ES-I3 (cell line): ENCODE measurements around the gene MAPRE3.
A peak's percentile ranks its signal among the peaks of the same experiment; 100 is the strongest.
"Not testable (repeated sequence)": the region's sequence is repeated elsewhere in the genome, so short reads cannot be mapped to it uniquely, and the experiment has no call there.

Experiments
- H3K36me3 ChIP-seq: 2 replicates; pipeline ENCODE4 v1.6.1; 2013; ENCODE audit warnings: mild to moderate bottlenecking, low read length, control low read depth, moderate library complexity; ENCODE audit not compliant: insufficient read depth
- H3K4me1 ChIP-seq: 2 replicates; pipeline ENCODE4 v1.6.1; 2013; ENCODE audit warnings: mild to moderate bottlenecking, control low read depth, low read length; ENCODE audit not compliant: insufficient read depth
- H3K9ac ChIP-seq: 2 replicates; pipeline ENCODE4 v1.6.1; 2013; ENCODE audit warnings: low read depth, mild to moderate bottlenecking, low read length, moderate library complexity
- H3K9me3 ChIP-seq: 2 replicates; pipeline ENCODE4 v1.6.1; 2013; ENCODE audit warnings: mild to moderate bottlenecking, low read length, moderate library complexity; ENCODE audit not compliant: control insufficient read depth, insufficient read depth

Gene MAPRE3

GRCh38 chr2:26970244-26970927 lies at the start of gene MAPRE3:
Gene MAPRE3 (plus strand): TSS chr2:26970637. CDS start chr2:27022219, 51,582 bp downstream.
- Histone ChIP-seq H3K36me3 (no peaks in the 10 kb centered on the region), H3K9ac (peak within 1 kb of the TSS; percentile 55; the same call in 1 of the 2 replicates), H3K4me1 (peaks cover 5% of the 10 kb centered on the region; the same call in 1 of the 2 replicates), H3K9me3 (no peaks in the 10 kb centered on the region)

GRCh38 chr2:26921323-26921722 lies 49.1 kb upstream of the MAPRE3 start:
- Histone ChIP-seq H3K36me3 (no peaks in the 10 kb centered on the region), H3K9ac (no peak overlapping the region), H3K9me3 (no peaks in the 10 kb centered on the region), H3K4me1 (peaks cover 12% of the 10 kb centered on the region)

- Histone ChIP-seq H3K9me3 (no peaks in the 10 kb centered on the region), H3K9ac (no peak overlapping the region), H3K36me3 (no peaks in the 10 kb centered on the region), H3K4me1 (peaks cover 12% of the 10 kb centered on the region)
Observed at GRCh38 chr2:26922405-26923188, 47.8 kb upstream of the MAPRE3 start.

GRCh38 chr2:26923189-26923466 lies 47.3 kb upstream of the MAPRE3 start:
- H3K9me3 ChIP-seq, H3K36me3 ChIP-seq, H3K9ac ChIP-seq: not testable (repeated sequence)
- H3K4me1 ChIP-seq, result peaks cover 12% of the 10 kb centered on the region

- no peaks in the 10 kb centered on the region for H3K36me3 ChIP-seq
- H3K9me3 ChIP-seq, result no peaks in the 10 kb centered on the region
- peaks cover 12% of the 10 kb centered on the region for H3K4me1 ChIP-seq
- no peak overlapping the region for H3K9ac ChIP-seq
Observed at GRCh38 chr2:26924731-26925099, 45.7 kb upstream of the MAPRE3 start.

- H3K36me3 ChIP-seq, result no peaks in the 10 kb centered on the region
- no peak overlapping the region for H3K9ac ChIP-seq
- H3K4me1 ChIP-seq, result peaks cover 12% of the 10 kb centered on the region
- H3K9me3 ChIP-seq, result no peaks in the 10 kb centered on the region
Observed at GRCh38 chr2:26925100-26925791, 45.2 kb upstream of the MAPRE3 start.

- no peaks in the 10 kb centered on the region for H3K9me3 ChIP-seq
- H3K4me1 ChIP-seq, result peaks cover 12% of the 10 kb centered on the region
- no peak overlapping the region for H3K9ac ChIP-seq
- no peaks in the 10 kb centered on the region for H3K36me3 ChIP-seq
Observed at GRCh38 chr2:26927221-26927620, 43.2 kb upstream of the MAPRE3 start.

GRCh38 chr2:26932974-26933373 lies 37.5 kb upstream of the MAPRE3 start:
- Histone ChIP-seq H3K36me3 (no peaks in the 10 kb centered on the region), H3K4me1 (no peaks in the 10 kb centered on the region), H3K9ac (no peak overlapping the region), H3K9me3 (no peaks in the 10 kb centered on the region)

GRCh38 chr2:26933431-26934334 lies 36.8 kb upstream of the MAPRE3 start:
- Histone ChIP-seq H3K4me1 (no peaks in the 10 kb centered on the region), H3K36me3 (no peaks in the 10 kb centered on the region), H3K9me3 (no peaks in the 10 kb centered on the region), H3K9ac (no peak overlapping the region)

GRCh38 chr2:26934335-26934724 lies 36.1 kb upstream of the MAPRE3 start:
- Histone ChIP-seq H3K36me3 (no peaks in the 10 kb centered on the region), H3K4me1 (no peaks in the 10 kb centered on the region), H3K9me3 (no peaks in the 10 kb centered on the region), H3K9ac (no peak overlapping the region)

- Histone ChIP-seq H3K4me1 (no peaks in the 10 kb centered on the region), H3K36me3 (no peaks in the 10 kb centered on the region), H3K9me3 (no peaks in the 10 kb centered on the region), H3K9ac (no peak overlapping the region)
Observed at GRCh38 chr2:26934985-26935384, 35.5 kb upstream of the MAPRE3 start.

- H3K9ac ChIP-seq, result no peak overlapping the region
- H3K9me3 ChIP-seq, result no peaks in the 10 kb centered on the region
- H3K4me1 ChIP-seq, result no peaks in the 10 kb centered on the region
- H3K36me3 ChIP-seq, result no peaks in the 10 kb centered on the region
Observed at GRCh38 chr2:26936855-26937254, 33.6 kb upstream of the MAPRE3 start.

- Histone ChIP-seq H3K36me3 (no peaks in the 10 kb centered on the region), H3K9ac (no peak overlapping the region)
Observed at GRCh38 chr2:26938399-26939118, 31.9 kb upstream of the MAPRE3 start.

GRCh38 chr2:26940001-26940400 lies 30.4 kb upstream of the MAPRE3 start:
- H3K9me3 ChIP-seq, result no peaks in the 10 kb centered on the region
- no peak overlapping the region for H3K9ac ChIP-seq
- no peaks in the 10 kb centered on the region for H3K4me1 ChIP-seq
- no peaks in the 10 kb centered on the region for H3K36me3 ChIP-seq

More at GRCh38 chr2:26938399-26939118, 31.9 kb upstream of the MAPRE3 start:
- Histone ChIP-seq H3K9me3 (no peaks in the 10 kb centered on the region), H3K4me1 (no peaks in the 10 kb centered on the region)
